WTC11 (cell line): ENCODE measurements around the gene CPAMD8. TPM values are rescaled to one million over a fixed set of nuclear protein-coding genes. Genes with fewer than 3 reads are reported as not detected.

Experiments
- ATAC-seq: fragments of 200-7000 bp; cut with Tn5 transposase; 2 replicates; pipeline ENCODE4 v1.10.0; 2021; ENCODE audit warnings: mild to moderate bottlenecking, moderate library complexity
- CTCF ChIA-PET: fragments of 300-600 bp; sonication (Branson Sonifier 250); formaldehyde crosslinking; loops from one replicate; lab custom pipeline; 2021; ENCODE audit warnings: antibody characterized with exemption; lab: Charles Lee
- POLR2A ChIA-PET: fragments of 350-600 bp; sonication (Branson Sonifier 250); formaldehyde crosslinking; loops from one replicate; lab custom pipeline; 2021; ENCODE audit warnings: antibody characterized with exemption; lab: Charles Lee
- DNase-seq: peaks from one replicate; pipeline ENCODE4 v3.0.0; 2021; ENCODE audit warnings: low spot score
- H3K27ac Mint-ChIP-seq: 2 replicates; pipeline ENCODE4 v1.8.0; 2021; ENCODE audit warnings: mixed read lengths
- H3K27me3 Mint-ChIP-seq: 2 replicates; pipeline ENCODE4 v1.8.0; 2021; ENCODE audit warnings: low read depth, mild to moderate bottlenecking, moderate library complexity, mixed read lengths
- H3K36me3 Mint-ChIP-seq: 2 replicates; pipeline ENCODE4 v1.8.0; 2021; ENCODE audit warnings: mixed read lengths
- H3K4me1 Mint-ChIP-seq: 2 replicates; pipeline ENCODE4 v1.8.0; 2022; ENCODE audit warnings: mixed read lengths
- H3K4me3 Mint-ChIP-seq: 2 replicates; pipeline ENCODE4 v1.8.0; 2021; ENCODE audit warnings: mild to moderate bottlenecking, moderate library complexity, mixed read lengths
- H3K9me3 Mint-ChIP-seq: 2 replicates; pipeline ENCODE4 v1.8.0; 2021; ENCODE audit warnings: mixed read lengths
- AFF4 ChIP-seq: sonication (generic); formaldehyde crosslinking; IDR thresholded peaks from 2 replicates; pipeline ENCODE4 v1.8.1; 2023; ENCODE audit warnings: mild to moderate bottlenecking, missing genetic modification reagents, borderline replicate concordance
- E2F4 ChIP-seq: sonication (generic); formaldehyde crosslinking; IDR thresholded peaks from 2 replicates; pipeline ENCODE4 v1.8.1; 2022; ENCODE audit warnings: low read depth, mild to moderate bottlenecking, moderate library complexity, missing genetic modification reagents, borderline replicate concordance
- ETV6 ChIP-seq: sonication (generic); formaldehyde crosslinking; IDR thresholded peaks from 2 replicates; pipeline ENCODE4 v1.8.1; 2022; ENCODE audit warnings: mild to moderate bottlenecking, missing genetic modification reagents
- FOXK1 ChIP-seq: sonication (generic); formaldehyde crosslinking; IDR thresholded peaks from 2 replicates; pipeline ENCODE4 v1.8.0; 2022; ENCODE audit warnings: mild to moderate bottlenecking, moderate library complexity, missing genetic modification reagents
- NFE2L1 ChIP-seq: sonication (generic); formaldehyde crosslinking; IDR thresholded peaks from 2 replicates; pipeline ENCODE4 v1.8.1; 2023; ENCODE audit warnings: missing genetic modification reagents
- NR3C1 ChIP-seq: sonication (generic); formaldehyde crosslinking; conservative IDR thresholded peaks from 2 replicates; pipeline ENCODE4 v1.8.1; 2023; ENCODE audit warnings: low read depth, mild to moderate bottlenecking, missing genetic modification reagents
- PRDM15 ChIP-seq: sonication (generic); formaldehyde crosslinking; IDR thresholded peaks from 2 replicates; pipeline ENCODE4 v1.8.0; 2022; ENCODE audit warnings: missing genetic modification reagents
- TCF7 ChIP-seq: sonication (generic); formaldehyde crosslinking; IDR thresholded peaks from 2 replicates; pipeline ENCODE4 v1.8.0; 2022; ENCODE audit warnings: mild to moderate bottlenecking, low read depth, missing genetic modification reagents, moderate library complexity
- ZNF219 ChIP-seq: sonication (generic); formaldehyde crosslinking; IDR thresholded peaks from 2 replicates; pipeline ENCODE4 v1.8.0; 2023; ENCODE audit warnings: missing genetic modification reagents, mild to moderate bottlenecking, borderline replicate concordance
- ZNF232 ChIP-seq: sonication (generic); formaldehyde crosslinking; IDR thresholded peaks from 2 replicates; pipeline ENCODE4 v1.8.0; 2022; ENCODE audit warnings: mild to moderate bottlenecking, missing genetic modification reagents
- ZNF281 ChIP-seq: sonication (generic); formaldehyde crosslinking; IDR thresholded peaks from 2 replicates; pipeline ENCODE4 v1.8.0; 2023; ENCODE audit warnings: mild to moderate bottlenecking, missing genetic modification reagents
- ZNF396 ChIP-seq: fragments of 250-450 bp; sonication (Bioruptor Pico); IDR thresholded peaks from 2 replicates; pipeline ENCODE4 v1.8.0; 2021; ENCODE audit warnings: mild to moderate bottlenecking, moderate library complexity, borderline replicate concordance
- ZNF423 ChIP-seq: fragments of 250-450 bp; sonication (Bioruptor Pico); IDR thresholded peaks from 2 replicates; pipeline ENCODE4 v2.1.2; 2022; ENCODE audit warnings: mild to moderate bottlenecking, moderate library complexity
- ZNF671 ChIP-seq: fragments of 250-450 bp; sonication (Bioruptor Pico); IDR thresholded peaks from 2 replicates; pipeline ENCODE4 v1.8.0; 2021; ENCODE audit warnings: mild to moderate bottlenecking
- total RNA-seq: library from RNA; stranded (reverse); gene quantifications from 3 replicates; pipeline ENCODE4 v1.2.3, GENCODE V29; 2021
- TF ChIP-seq, protein P1 (sequence below): sonication (generic); formaldehyde crosslinking; IDR thresholded peaks from 2 replicates; pipeline ENCODE4 v1.8.0; 2022; ENCODE audit warnings: mild to moderate bottlenecking, missing genetic modification reagents
- TF ChIP-seq, protein P2 (sequence below): sonication (generic); formaldehyde crosslinking; IDR thresholded peaks from 2 replicates; pipeline ENCODE4 v1.8.0; 2023; ENCODE audit warnings: missing genetic modification reagents

CPAMD8 gene
- total RNA-seq, 1 experiment from 2014 or later = 6.9 TPM

GRCh38 chr19:17063428-17063827, 36.8 kb upstream of the CPAMD8 start (continued):
- TF ChIP-seq ZNF281 (no peak), TCF7 (CRISPR knock-in tag) (no peak), ZNF671 (CRISPR knock-in tag) (no peak), ZNF423 (CRISPR knock-in tag) (no peak)
- TF ChIP-seq, protein P1, sequence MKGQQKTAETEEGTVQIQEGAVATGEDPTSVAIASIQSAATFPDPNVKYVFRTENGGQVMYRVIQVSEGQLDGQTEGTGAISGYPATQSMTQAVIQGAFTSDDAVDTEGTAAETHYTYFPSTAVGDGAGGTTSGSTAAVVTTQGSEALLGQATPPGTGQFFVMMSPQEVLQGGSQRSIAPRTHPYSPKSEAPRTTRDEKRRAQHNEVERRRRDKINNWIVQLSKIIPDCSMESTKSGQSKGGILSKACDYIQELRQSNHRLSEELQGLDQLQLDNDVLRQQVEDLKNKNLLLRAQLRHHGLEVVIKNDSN = no peak
- TF ChIP-seq, protein P2, sequence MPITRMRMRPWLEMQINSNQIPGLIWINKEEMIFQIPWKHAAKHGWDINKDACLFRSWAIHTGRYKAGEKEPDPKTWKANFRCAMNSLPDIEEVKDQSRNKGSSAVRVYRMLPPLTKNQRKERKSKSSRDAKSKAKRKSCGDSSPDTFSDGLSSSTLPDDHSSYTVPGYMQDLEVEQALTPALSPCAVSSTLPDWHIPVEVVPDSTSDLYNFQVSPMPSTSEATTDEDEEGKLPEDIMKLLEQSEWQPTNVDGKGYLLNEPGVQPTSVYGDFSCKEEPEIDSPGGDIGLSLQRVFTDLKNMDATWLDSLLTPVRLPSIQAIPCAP = no peak

DNA sequence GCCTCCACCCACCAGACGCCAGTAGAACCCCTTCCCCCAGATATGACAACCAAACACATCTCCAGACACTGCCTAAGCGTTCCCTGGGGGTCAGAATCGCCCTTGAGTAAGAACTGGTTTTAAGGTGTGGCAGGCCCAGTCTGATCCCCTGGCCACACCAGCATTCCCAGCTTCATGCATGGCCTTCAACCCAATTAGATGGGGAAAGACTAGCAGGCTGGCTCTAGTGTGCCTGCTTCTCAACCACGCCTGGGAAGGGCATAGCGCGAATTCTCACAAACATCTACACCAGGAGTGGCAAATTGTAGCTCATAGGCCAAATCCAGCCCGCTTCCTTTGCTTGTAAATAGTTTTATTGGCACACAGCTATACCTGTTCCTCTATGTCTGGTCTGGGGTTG, 35.1 kb upstream of the CPAMD8 start:
- no peak for DNase-seq
- Mint-ChIP-seq H3K27me3 (no peaks in the 10 kb centered on the region), H3K4me3 (no peak overlapping the region), H3K4me1 (no peaks in the 10 kb centered on the region), H3K9me3 (peaks cover 29% of the 10 kb centered on the region), H3K36me3 (peaks cover 68% of the 10 kb centered on the region), H3K27ac (no peak overlapping the region)
- no peak for ATAC-seq
- no peak for TF ChIP-seq FOXK1
- TF ChIP-seq ZNF219 (CRISPR knock-in tag) = no peak
- TF ChIP-seq E2F4 (CRISPR knock-in tag) = no peak
- TF ChIP-seq NFE2L1 = no peak
- no peak for TF ChIP-seq ZNF232
- no peak for TF ChIP-seq PRDM15 (CRISPR knock-in tag)
- TF ChIP-seq ETV6 (CRISPR knock-in tag) = no peak
- no peak for TF ChIP-seq NR3C1 (CRISPR knock-in tag)
- TF ChIP-seq ZNF396 = no peak
- TF ChIP-seq AFF4 (CRISPR knock-in tag) = no peak
- ChIA-PET CTCF (interaction anchor here (1.6 kb wide), 1 partner anchor 9 kb away, joined by 5 read pairs; no protein-coding TSS in a partner anchor), POLR2A (no interaction called here)
